A673 (cell line): ENCODE data around the gene MAGED4B.

Experiments
- EZH2 ChIP-seq: fragments of 200-600 bp; sonication (generic); IDR thresholded peaks from 2 replicates; pipeline ENCODE4 v1.6.1; 2017; ENCODE audit warnings: borderline replicate concordance, low read depth, mild to moderate bottlenecking, mixed read lengths, antibody characterized with exemption, low read length; ENCODE audit not compliant: poor library complexity, severe bottlenecking
- TF ChIP-seq, protein P1 (sequence below): fragments of 300-800, 200-600 bp; sonication (generic); conservative IDR thresholded peaks from 2 replicates; pipeline ENCODE4 v1.5.1; 2017; ENCODE audit warnings: low read depth, mild to moderate bottlenecking, antibody characterized with exemption, low read length, moderate library complexity, mixed read lengths

DNA sequence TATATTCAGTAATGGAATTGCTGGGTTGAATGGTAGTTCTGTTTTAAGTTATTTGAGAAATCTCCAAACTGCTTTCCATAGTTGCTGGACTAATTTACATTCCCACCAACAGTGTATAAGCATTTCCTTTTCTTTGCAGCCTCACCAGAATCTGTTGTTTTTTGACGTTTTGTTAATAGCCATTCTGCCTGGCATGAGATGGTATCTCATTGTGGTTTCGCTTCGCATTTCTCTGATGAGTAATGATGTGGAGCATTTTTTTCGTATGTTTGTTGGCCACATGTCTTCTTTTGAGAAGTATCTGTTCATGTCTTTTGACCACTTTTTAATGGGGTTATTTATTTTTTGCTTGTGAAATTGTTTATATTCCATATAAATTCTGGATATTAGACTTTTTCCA lies 13.6 kb upstream of the MAGED4B start:
- TF ChIP-seq, protein P1, sequence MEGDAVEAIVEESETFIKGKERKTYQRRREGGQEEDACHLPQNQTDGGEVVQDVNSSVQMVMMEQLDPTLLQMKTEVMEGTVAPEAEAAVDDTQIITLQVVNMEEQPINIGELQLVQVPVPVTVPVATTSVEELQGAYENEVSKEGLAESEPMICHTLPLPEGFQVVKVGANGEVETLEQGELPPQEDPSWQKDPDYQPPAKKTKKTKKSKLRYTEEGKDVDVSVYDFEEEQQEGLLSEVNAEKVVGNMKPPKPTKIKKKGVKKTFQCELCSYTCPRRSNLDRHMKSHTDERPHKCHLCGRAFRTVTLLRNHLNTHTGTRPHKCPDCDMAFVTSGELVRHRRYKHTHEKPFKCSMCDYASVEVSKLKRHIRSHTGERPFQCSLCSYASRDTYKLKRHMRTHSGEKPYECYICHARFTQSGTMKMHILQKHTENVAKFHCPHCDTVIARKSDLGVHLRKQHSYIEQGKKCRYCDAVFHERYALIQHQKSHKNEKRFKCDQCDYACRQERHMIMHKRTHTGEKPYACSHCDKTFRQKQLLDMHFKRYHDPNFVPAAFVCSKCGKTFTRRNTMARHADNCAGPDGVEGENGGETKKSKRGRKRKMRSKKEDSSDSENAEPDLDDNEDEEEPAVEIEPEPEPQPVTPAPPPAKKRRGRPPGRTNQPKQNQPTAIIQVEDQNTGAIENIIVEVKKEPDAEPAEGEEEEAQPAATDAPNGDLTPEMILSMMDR, result no peak
- no peak for TF ChIP-seq EZH2
